Adrenal gland (tissue), 12 donors: ENCODE measurements around the gene RET. TPM values are rescaled to one million over a fixed set of nuclear protein-coding genes. Genes with fewer than 3 reads are reported as not detected.

Source experiments
- DNase-seq, 7 donors: peaks; one replicate each; pipeline ENCODE4 v3.0.0-alpha.2; 2019 to 2020
- H3K27ac ChIP-seq, 5 donors: fragments of 200-600 bp; sonication (generic) in 4 of 5; 1 replicate in 3 of 5; 2 replicates in 2 of 5; pipeline versions ENCODE4 v1.5.1 to v1.8.0; 2016 to 2020; ENCODE audit warnings: mild to moderate bottlenecking in 1 of 5
- H3K27me3 ChIP-seq: fragments of 200-600 bp; 2 replicates; pipeline ENCODE4 v1.8.0; 2021
- H3K36me3 ChIP-seq, 2 donors: fragments of 200-600 bp; replicated peaks in 1 of 2; 1 replicate in 1 of 2; 2 replicates in 1 of 2; pipeline versions ENCODE4 v1.5.1 to v1.8.0; 2018 to 2022
- H3K4me1 ChIP-seq, 2 donors: fragments of 200-600 bp; replicated peaks in 1 of 2; 1 replicate in 1 of 2; 2 replicates in 1 of 2; pipeline versions ENCODE4 v1.5.1 to v1.8.0; 2018 to 2021
- H3K4me3 ChIP-seq, 4 donors: fragments of 200-600 bp; sonication (generic) in 3 of 4; one replicate each; pipeline ENCODE4 v1.5.1; 2016 to 2018
- H3K9me3 ChIP-seq, 3 donors: fragments of 200-600 bp; sonication (generic) in 1 of 3; replicated peaks in 1 of 3; 1 replicate in 2 of 3; 2 replicates in 1 of 3; pipeline versions ENCODE4 v1.5.1 to v1.8.0; 2016 to 2021
- POLR2A ChIP-seq, 2 donors: fragments of 450-650 bp; IDR thresholded peaks; one replicate each; pipeline ENCODE4 v1.6.1; 2017; ENCODE audit warnings: antibody characterized with exemption in 2 of 2, mild to moderate bottlenecking in 2 of 2, moderate library complexity in 1 of 2
- WGBS, 4 donors: extraction: QIAGEN DNeasy Blood & Tissue Kit in 2 of 4; methylation state at CpG; one replicate each; pipeline versions ENCODE4 v1.1.5 to v1.1.7; 2013 to 2017; 5-methylcytosine and 5-hydroxymethylcytosine counted together
- intact Hi-C, 2 donors: fragments of 100-400 bp; cut with DNase I; formaldehyde crosslinking; loops; one replicate each; pipeline versions ENCODE4 v1.14.1 to v1.15.0; 2022 to 2023
- polyA plus RNA-seq, 3 donors: library from polyadenylated mRNA; stranded (reverse); fragments of 200-250 nt in 2 of 3; fragments of 350-450 nt in 1 of 3; fragmentation: Illumina TruSeq in 1 of 3; extraction: RNeasy Lipid Tissue Mini Kit (QIAGEN cat#74804) in 1 of 3; gene quantifications; one replicate each; pipeline ENCODE4 v1.2.3, GENCODE V29; 2013 to 2014
- total RNA-seq, 9 donors: library from RNA; depleted of rRNA in 4 of 9; stranded (reverse); fragments of >200 nt in 4 of 9; fragments of 120-200 nt in 1 of 9; fragmentation: NEBNext Ultra II Directional in 1 of 9; extraction: Animal tissue kit (Norgen Biotek cat#: 25700) in 1 of 9; gene quantifications; one replicate each; pipeline versions ENCODE4 v1.1.0 to v1.2.4, GENCODE V29; 2013 to 2023
- TF ChIP-seq, protein P1 (sequence below), 6 experiments: fragments of 450-650 bp in 4 of 6; fragments of 200-600 bp in 2 of 6; sonication (generic) in 1 of 6; IDR thresholded peaks; 1 replicate in 5 of 6; 2 replicates in 1 of 6; pipeline versions ENCODE4 v1.5.1 to v1.8.0; 2016 to 2021; ENCODE audit warnings: antibody characterized with exemption in 6 of 6, mild to moderate bottlenecking in 2 of 6, moderate library complexity in 1 of 6
- donor health status: healthy with polysubstance abuse.
- donor health status: Bipolar disorder and iron deficiency.
- donor health status: DM: yes; HTN: yes; CAD: no.
- donor health status: DM: no; HTN: no; CAD: no.
- donor health status: DM: no; HTN: no; CAD: no.
- donor health status: DM: yes; HTN: yes; CAD: no.

Gene RET
- total and polyA plus RNA-seq, 12 donors: 1.6 to 43.6 (median 6.0) TPM

- Histone ChIP-seq H3K27me3 (no peaks in the 10 kb centered on the region), H3K9me3 (no peaks in the 10 kb centered on the region), H3K4me1 (no peaks in the 10 kb centered on the region), H3K36me3 (no peaks in the 10 kb centered on the region), H3K4me3 (no peak overlapping the region), H3K27ac (no peak overlapping the region)
- peak in 3 of 7 donors; percentile 8 to 39 (median 9) for DNase-seq
- WGBS, 4 donors: 70 to 88% (median 83%) methylated on average over 2 to 9 of the region's 9 CpGs
- TF ChIP-seq POLR2A (IDR thresholded peaks at IDR 0.05): no peak
- TF ChIP-seq, protein P1, sequence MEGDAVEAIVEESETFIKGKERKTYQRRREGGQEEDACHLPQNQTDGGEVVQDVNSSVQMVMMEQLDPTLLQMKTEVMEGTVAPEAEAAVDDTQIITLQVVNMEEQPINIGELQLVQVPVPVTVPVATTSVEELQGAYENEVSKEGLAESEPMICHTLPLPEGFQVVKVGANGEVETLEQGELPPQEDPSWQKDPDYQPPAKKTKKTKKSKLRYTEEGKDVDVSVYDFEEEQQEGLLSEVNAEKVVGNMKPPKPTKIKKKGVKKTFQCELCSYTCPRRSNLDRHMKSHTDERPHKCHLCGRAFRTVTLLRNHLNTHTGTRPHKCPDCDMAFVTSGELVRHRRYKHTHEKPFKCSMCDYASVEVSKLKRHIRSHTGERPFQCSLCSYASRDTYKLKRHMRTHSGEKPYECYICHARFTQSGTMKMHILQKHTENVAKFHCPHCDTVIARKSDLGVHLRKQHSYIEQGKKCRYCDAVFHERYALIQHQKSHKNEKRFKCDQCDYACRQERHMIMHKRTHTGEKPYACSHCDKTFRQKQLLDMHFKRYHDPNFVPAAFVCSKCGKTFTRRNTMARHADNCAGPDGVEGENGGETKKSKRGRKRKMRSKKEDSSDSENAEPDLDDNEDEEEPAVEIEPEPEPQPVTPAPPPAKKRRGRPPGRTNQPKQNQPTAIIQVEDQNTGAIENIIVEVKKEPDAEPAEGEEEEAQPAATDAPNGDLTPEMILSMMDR (IDR thresholded peaks at IDR 0.05): no peak
- intact Hi-C loops: no loop called here
Measured at GRCh38 chr10:43043342-43043772, 33.5 kb upstream of the RET start.

GRCh38 chr10:43043773-43044447, 33.0 kb upstream of the RET start:
- no peak overlapping the region for H3K27ac ChIP-seq
- peak in 3 of 7 donors; percentile 8 to 40 (median 12) for DNase-seq
- H3K4me1 ChIP-seq: no peaks in the 10 kb centered on the region
- no peak for TF ChIP-seq POLR2A (IDR thresholded peaks at IDR 0.05)
- TF ChIP-seq, protein P1 (IDR thresholded peaks at IDR 0.05): no peak
- H3K9me3 ChIP-seq: no peaks in the 10 kb centered on the region
- H3K36me3 ChIP-seq: no peaks in the 10 kb centered on the region
- H3K4me3 ChIP-seq: no peak overlapping the region
- no peaks in the 10 kb centered on the region for H3K27me3 ChIP-seq
- 83 to 89% (median 85%) methylated on average over 3 to 9 of the region's 9 CpGs; no CpG with 5 or more reads in 1 of the 4 donors for WGBS, 4 donors
- intact Hi-C loops: no loop called here

DNA sequence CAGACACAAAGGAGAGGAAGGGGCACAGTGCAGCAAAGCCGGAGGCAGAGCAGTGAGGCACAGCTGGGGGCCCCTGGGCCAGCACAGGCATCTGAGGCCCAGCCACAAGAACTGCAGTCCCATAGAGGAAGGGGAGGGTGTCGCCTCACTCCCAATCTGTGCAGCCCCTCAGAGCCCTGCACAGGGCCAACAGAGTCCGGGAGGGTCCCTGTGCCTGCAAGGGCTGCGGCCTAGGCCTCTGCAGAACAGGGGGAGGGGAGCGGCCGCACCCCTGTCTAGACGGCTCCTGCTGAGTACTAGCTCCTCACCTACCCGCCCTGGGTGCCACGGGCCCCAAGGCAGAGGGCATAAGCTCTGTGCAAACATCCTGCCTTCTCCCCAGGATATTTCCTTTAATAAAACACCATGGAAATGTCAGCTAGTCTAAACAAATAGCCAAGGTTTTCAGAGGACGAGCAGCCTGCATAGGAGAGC, 32.4 kb upstream of the RET start:
- Histone ChIP-seq H3K36me3 (no peaks in the 10 kb centered on the region), H3K27ac (no peak overlapping the region), H3K4me1 (no peaks in the 10 kb centered on the region), H3K27me3 (no peaks in the 10 kb centered on the region), H3K4me3 (no peak overlapping the region), H3K9me3 (no peaks in the 10 kb centered on the region)
- DNase-seq: peak in 2 of 7 donors; percentile 6 to 10
- WGBS, 4 donors: 57 to 91% (median 86%) methylated on average over 1 to 10 of the region's 10 CpGs
- intact Hi-C loops: no loop called here
- TF ChIP-seq POLR2A (IDR thresholded peaks at IDR 0.05): no peak
- TF ChIP-seq, protein P1 (IDR thresholded peaks at IDR 0.05): no peak

GRCh38 chr10:43044961-43045621, 31.8 kb upstream of the RET start:
- intact Hi-C loops: no loop called here
- H3K27me3 ChIP-seq: no peaks in the 10 kb centered on the region
- DNase-seq: peak in 1 of 7 donors; percentile 2
- TF ChIP-seq POLR2A (IDR thresholded peaks at IDR 0.05): no peak
- TF ChIP-seq, protein P1 (IDR thresholded peaks at IDR 0.05): no peak
- WGBS, 4 donors: 82 to 93% (median 84%) methylated on average over 7 to 14 of the region's 14 CpGs
- no peak overlapping the region for H3K27ac ChIP-seq
- H3K4me1 ChIP-seq: no peaks in the 10 kb centered on the region
- H3K4me3 ChIP-seq: no peak overlapping the region
- no peaks in the 10 kb centered on the region for H3K9me3 ChIP-seq
- no peaks in the 10 kb centered on the region for H3K36me3 ChIP-seq
